GM15510 (cell line): ENCODE data around the gene SLC13A5.

Experiments
- POLR2A ChIP-seq: IDR thresholded peaks from 3 replicates; pipeline ENCODE4 v1.6.1; 2011; ENCODE audit warnings: borderline replicate concordance; ENCODE audit not compliant: insufficient read length; ENCODE audit errors: extremely low read depth

SLC13A5 gene

GRCh38 chr17:6713130-6713917, at the start of gene SLC13A5:
Gene SLC13A5, minus strand, starts transcription at chr17:6713369. Its CDS starts 36 bp downstream, at chr17:6713333.
- TF ChIP-seq POLR2A, result no peak

- no peak for TF ChIP-seq POLR2A
These were observed 48.6 kb upstream of the SLC13A5 start for GRCh38 chr17:6761779-6762178.

GRCh38 chr17:6757747-6758146, 44.6 kb upstream of the SLC13A5 start:
- TF ChIP-seq POLR2A, result no peak

- no peak for TF ChIP-seq POLR2A
These were observed 43.4 kb upstream of the SLC13A5 start for GRCh38 chr17:6756425-6757031.

GRCh38 chr17:6755731-6756184, 42.6 kb upstream of the SLC13A5 start, which contains the start of gene XAF1:
Gene XAF1, plus strand, starts transcription at chr17:6756046. Its CDS starts 33 bp downstream, at chr17:6756079.
- peak; percentile 57 for TF ChIP-seq POLR2A

GRCh38 chr17:6755281-6755680, 42.1 kb upstream of the SLC13A5 start:
- no peak for TF ChIP-seq POLR2A

GRCh38 chr17:6753546-6753945, 40.4 kb upstream of the SLC13A5 start:
- no peak for TF ChIP-seq POLR2A

GRCh38 chr17:6753006-6753445, 39.9 kb upstream of the SLC13A5 start:
- no peak for TF ChIP-seq POLR2A

- no peak for TF ChIP-seq POLR2A
These were observed 39.1 kb upstream of the SLC13A5 start for GRCh38 chr17:6752068-6752909.

GRCh38 chr17:6749519-6749918, 36.4 kb upstream of the SLC13A5 start:
- no peak for TF ChIP-seq POLR2A

- TF ChIP-seq POLR2A, result no peak
These were observed 35.4 kb upstream of the SLC13A5 start for GRCh38 chr17:6748617-6749016.

GRCh38 chr17:6729531-6729930, 16.4 kb upstream of the SLC13A5 start:
- no peak for TF ChIP-seq POLR2A

GRCh38 chr17:6724009-6724408, 10.8 kb upstream of the SLC13A5 start:
- TF ChIP-seq POLR2A, result no peak

- TF ChIP-seq POLR2A, result no peak
These were observed 8.6 kb upstream of the SLC13A5 start for GRCh38 chr17:6721744-6722143.

- no peak for TF ChIP-seq POLR2A
These were observed 3.6 kb upstream of the SLC13A5 start for GRCh38 chr17:6716736-6717135.
